Stomach (tissue), 9 donors: ENCODE measurements around the gene CCNF. TPM values are rescaled to one million over a fixed set of nuclear protein-coding genes. Genes with fewer than 3 reads are reported as not detected.

Experiments used
- DNase-seq, 2 donors: peaks; one replicate each; pipeline versions ENCODE4 v3.0.0 to v3.0.0-alpha.2; 2013 to 2019
- H3K27ac ChIP-seq, 5 donors: fragments of 200-600 bp in 4 of 5; sonication (generic) in 4 of 5; one replicate each; pipeline ENCODE4 v1.5.1; 2013 to 2019; ENCODE audit warnings: mild to moderate bottlenecking in 1 of 5, moderate library complexity in 1 of 5
- H3K27me3 ChIP-seq, 3 donors: fragments of 200-600 bp; sonication (generic); one replicate each; pipeline ENCODE4 v1.5.1; 2017 to 2019; ENCODE audit warnings: mixed run types in 1 of 3
- H3K36me3 ChIP-seq, 4 donors: fragments of 200-600 bp; sonication (generic); 1 replicate in 3 of 4; 2 replicates in 1 of 4; pipeline ENCODE4 v1.5.1; 2016 to 2019
- H3K4me1 ChIP-seq, 4 donors: fragments of 200-600 bp; sonication (generic); one replicate each; pipeline ENCODE4 v1.5.1; 2016 to 2019
- H3K4me3 ChIP-seq, 4 donors: fragments of 200-600 bp; sonication (generic) in 3 of 4; one replicate each; pipeline ENCODE4 v1.5.1; 2016 to 2019; ENCODE audit warnings: mild to moderate bottlenecking in 1 of 4
- H3K9me3 ChIP-seq, 4 donors: fragments of 200-600 bp; sonication (generic); one replicate each; pipeline ENCODE4 v1.5.1; 2016 to 2019
- EP300 ChIP-seq: sonication (generic); formaldehyde crosslinking; IDR thresholded peaks from one replicate; pipeline ENCODE4 v1.6.1; 2017; ENCODE audit warnings: antibody characterized with exemption
- POLR2A ChIP-seq, 4 donors: fragments of 450-650 bp; IDR thresholded peaks; one replicate each; pipeline ENCODE4 v1.6.1; 2016; ENCODE audit warnings: antibody characterized with exemption in 4 of 4, control low read depth in 2 of 4, mild to moderate bottlenecking in 1 of 4, moderate library complexity in 1 of 4
- POLR2AphosphoS5 ChIP-seq, 3 donors: sonication (generic); formaldehyde crosslinking; IDR thresholded peaks; one replicate each; pipeline ENCODE4 v1.6.1; 2016; ENCODE audit warnings: antibody characterized with exemption in 3 of 3
- WGBS, 5 donors: extraction: QIAGEN DNeasy Blood & Tissue Kit in 3 of 5; methylation state at CpG; one replicate each; pipeline versions ENCODE4 v1.1.5 to v1.1.7; 2013 to 2018; 5-methylcytosine and 5-hydroxymethylcytosine counted together
- intact Hi-C: fragments of 100-400 bp; cut with DNase I; formaldehyde crosslinking; loops from one replicate; pipeline ENCODE4 v1.15.1; 2023; ENCODE audit warnings: low total_unique reads
- polyA plus RNA-seq, 3 donors: library from polyadenylated mRNA; stranded (reverse); fragments of 200-250 nt; gene quantifications; one replicate each; pipeline ENCODE4 v1.2.3, GENCODE V29; 2013
- total RNA-seq, 5 donors: library from RNA; depleted of rRNA; stranded (reverse); fragments of >200 nt; gene quantifications; one replicate each; pipeline versions ENCODE4 v1.1.0 to v1.2.3, GENCODE V29; 2014 to 2016
- TF ChIP-seq, protein P1 (sequence below), 7 experiments: fragments of 450-650 bp in 4 of 7; fragments of 200-600 bp in 3 of 7; sonication (generic) in 3 of 7; IDR thresholded peaks; one replicate each; pipeline ENCODE4 v1.5.1; 2016 to 2019; ENCODE audit warnings: antibody characterized with exemption in 7 of 7, control low read depth in 2 of 7, mild to moderate bottlenecking in 1 of 7
- donor health status: healthy with polysubstance abuse.
- donor health status: Bipolar disorder and iron deficiency.
- donor health status: healthy.

Gene CCNF
- total and polyA plus RNA-seq, 8 donors = 0.46 to 7.8 (median 2.9) TPM

- no peak for DNase-seq
These were observed 71.2 kb downstream of the CCNF start for GRCh38 chr16:2500430-2500917.

DNA sequence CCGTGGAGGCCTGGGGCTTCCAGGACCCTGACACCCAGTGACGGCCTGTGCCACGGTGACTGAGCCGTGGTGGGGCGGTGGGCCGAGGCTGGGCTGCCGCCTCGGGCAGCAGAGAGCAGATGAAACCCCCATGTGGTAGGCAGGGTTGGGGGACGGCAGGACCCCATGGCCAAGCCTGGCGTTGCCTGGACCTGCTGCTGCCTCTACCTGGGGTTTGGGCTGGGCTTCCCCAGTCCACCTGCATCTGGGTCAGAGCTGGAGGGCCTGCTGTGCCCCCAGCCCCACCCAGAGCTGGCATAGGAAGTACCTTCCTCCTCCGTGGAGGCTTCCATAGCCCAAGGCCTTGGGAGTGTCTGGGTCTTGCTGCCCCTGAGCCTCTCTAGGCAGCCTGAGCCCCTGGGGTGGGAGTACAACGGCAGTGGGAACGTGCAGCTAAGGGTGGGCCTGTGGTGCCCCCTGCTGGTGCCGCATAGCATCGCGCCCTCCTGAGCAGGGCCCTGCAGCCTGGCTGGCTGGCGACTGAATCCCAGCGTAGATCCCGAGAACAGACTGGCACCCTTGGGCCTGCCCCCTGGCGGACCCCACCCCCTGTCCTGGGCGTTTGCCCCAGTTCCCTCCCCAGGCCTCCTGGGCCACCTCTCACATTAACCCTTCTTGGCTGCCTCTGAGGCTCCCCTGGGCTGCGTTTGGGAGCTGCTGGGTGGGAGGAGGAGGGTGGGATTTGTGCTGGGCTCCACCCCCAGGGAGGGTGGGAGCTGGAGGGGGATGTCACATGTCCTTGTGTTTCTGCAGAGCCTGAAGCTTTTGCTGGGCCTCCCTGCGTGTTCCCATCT is 71.9 kb downstream of the CCNF start:
- peak; percentile 83 to 96 for DNase-seq
- WGBS, 5 donors = 38 to 74% (median 41%) methylated on average over 10 to 23 of the region's 23 CpGs
- Histone ChIP-seq H3K4me1 (peaks cover 14 to 52% (median 38%) of the 10 kb centered on the region in 4 donors), H3K27me3 (no peaks in the 10 kb centered on the region), H3K27ac (peak overlapping the region in 2 of 5 donors; percentile 34 to 71), H3K9me3 (no peaks in the 10 kb centered on the region), H3K36me3 (peaks cover 0 to 43% (median 38%) of the 10 kb centered on the region in 4 donors), H3K4me3 (peak overlapping the region; percentile 8 to 32 (median 26))
- peak in 1 of 3 donors; percentile 49 for TF ChIP-seq POLR2AphosphoS5 (IDR thresholded peaks at IDR 0.05)
- TF ChIP-seq POLR2A (IDR thresholded peaks at IDR 0.05) = no peak
- TF ChIP-seq EP300 = no peak
- TF ChIP-seq, protein P1, sequence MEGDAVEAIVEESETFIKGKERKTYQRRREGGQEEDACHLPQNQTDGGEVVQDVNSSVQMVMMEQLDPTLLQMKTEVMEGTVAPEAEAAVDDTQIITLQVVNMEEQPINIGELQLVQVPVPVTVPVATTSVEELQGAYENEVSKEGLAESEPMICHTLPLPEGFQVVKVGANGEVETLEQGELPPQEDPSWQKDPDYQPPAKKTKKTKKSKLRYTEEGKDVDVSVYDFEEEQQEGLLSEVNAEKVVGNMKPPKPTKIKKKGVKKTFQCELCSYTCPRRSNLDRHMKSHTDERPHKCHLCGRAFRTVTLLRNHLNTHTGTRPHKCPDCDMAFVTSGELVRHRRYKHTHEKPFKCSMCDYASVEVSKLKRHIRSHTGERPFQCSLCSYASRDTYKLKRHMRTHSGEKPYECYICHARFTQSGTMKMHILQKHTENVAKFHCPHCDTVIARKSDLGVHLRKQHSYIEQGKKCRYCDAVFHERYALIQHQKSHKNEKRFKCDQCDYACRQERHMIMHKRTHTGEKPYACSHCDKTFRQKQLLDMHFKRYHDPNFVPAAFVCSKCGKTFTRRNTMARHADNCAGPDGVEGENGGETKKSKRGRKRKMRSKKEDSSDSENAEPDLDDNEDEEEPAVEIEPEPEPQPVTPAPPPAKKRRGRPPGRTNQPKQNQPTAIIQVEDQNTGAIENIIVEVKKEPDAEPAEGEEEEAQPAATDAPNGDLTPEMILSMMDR (IDR thresholded peaks at IDR 0.05) = peak in 5 of 7 experiments; percentile 94 to 98 (median 96)
- intact Hi-C loops = no loop called here

More at GRCh38 chr16:2500430-2500917, 71.2 kb downstream of the CCNF start:
- Histone ChIP-seq H3K27me3 (no peaks in the 10 kb centered on the region), H3K4me3 (no peak overlapping the region), H3K27ac (no peak overlapping the region), H3K9me3 (no peaks in the 10 kb centered on the region), H3K36me3 (peaks cover 0 to 50% (median 41%) of the 10 kb centered on the region in 4 donors), H3K4me1 (peaks cover 14 to 52% (median 38%) of the 10 kb centered on the region in 4 donors)
- 81 to 90% (median 84%) methylated on average over 18 to 20 of the region's 20 CpGs for WGBS, 5 donors
- intact Hi-C loops = no loop called here
- TF ChIP-seq POLR2AphosphoS5 (IDR thresholded peaks at IDR 0.05) (no peak), EP300 (no peak), POLR2A (IDR thresholded peaks at IDR 0.05) (no peak)
- TF ChIP-seq, protein P1 (IDR thresholded peaks at IDR 0.05) = no peak

DNA sequence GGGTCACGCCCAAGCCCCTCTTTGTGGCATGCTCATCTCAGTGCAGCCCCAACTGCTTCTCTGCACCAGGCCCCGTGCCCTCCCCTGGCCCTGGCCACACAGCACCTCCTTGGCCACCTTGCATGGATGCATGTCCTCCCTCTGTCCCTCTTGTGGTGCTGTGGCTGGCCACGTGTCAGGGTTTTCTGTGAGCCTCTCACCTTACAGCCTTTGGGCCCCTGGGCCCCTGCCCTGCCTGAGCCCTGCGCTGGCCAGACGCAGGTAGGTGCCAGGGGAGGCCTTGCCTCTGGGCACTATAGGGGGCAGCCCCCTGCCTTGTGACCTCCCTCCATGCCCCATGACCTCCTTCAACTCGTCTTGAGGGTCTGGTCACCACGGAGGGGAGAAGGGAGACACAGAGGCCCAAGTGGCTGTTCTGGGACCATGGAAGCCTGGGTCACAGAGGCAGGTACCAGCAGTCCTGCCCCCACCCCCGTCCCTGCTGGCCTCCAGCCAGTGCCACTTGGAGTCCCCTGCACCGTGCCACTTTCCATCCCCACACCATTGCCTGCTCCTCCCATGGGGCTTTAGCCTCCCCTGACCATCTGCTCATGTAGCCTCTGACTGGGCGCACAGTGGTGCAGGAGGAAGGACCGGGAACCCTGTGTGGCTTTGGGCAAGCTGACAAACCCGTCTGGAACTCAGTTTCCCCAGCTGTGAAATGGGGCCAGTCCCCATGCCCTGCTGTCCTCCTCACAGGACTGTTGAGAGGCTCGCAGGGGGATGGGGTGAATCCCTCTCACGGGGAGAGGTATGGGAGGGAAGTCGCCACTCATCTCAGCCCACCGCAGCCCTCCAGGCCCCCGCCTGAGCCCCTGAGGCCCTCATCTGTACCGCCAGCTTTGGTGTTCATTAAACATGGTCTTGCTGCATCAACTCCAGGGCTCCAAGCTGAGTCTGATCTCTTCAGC is 73.0 kb downstream of the CCNF start:
- intact Hi-C loops = no loop called here
- peak overlapping the region in 3 of 5 donors; percentile 42 to 71 (median 49) for H3K27ac ChIP-seq

More for the DNA sequence above, 73.0 kb downstream of the CCNF start:
- H3K36me3 ChIP-seq = peaks cover 0 to 32% (median 27%) of the 10 kb centered on the region in 4 donors
- TF ChIP-seq EP300 = no peak
- TF ChIP-seq, protein P1 (IDR thresholded peaks at IDR 0.05) = no peak
- no peak for TF ChIP-seq POLR2AphosphoS5 (IDR thresholded peaks at IDR 0.05)
- no peak for TF ChIP-seq POLR2A (IDR thresholded peaks at IDR 0.05)
- no peaks in the 10 kb centered on the region for H3K27me3 ChIP-seq
- WGBS, 5 donors = 77 to 81% (median 78%) methylated on average over 13 to 18 of the region's 18 CpGs
- no peaks in the 10 kb centered on the region for H3K9me3 ChIP-seq
- peaks cover 13 to 51% (median 35%) of the 10 kb centered on the region in 4 donors for H3K4me1 ChIP-seq
- H3K4me3 ChIP-seq = no peak overlapping the region
- DNase-seq = no peak
